Subcutaneous preadipocyte (primary cell): ENCODE data around the gene FLACC1. TPM values are rescaled to one million over a fixed set of nuclear protein-coding genes. Genes with fewer than 3 reads are reported as not detected.

Source experiments
- total RNA-seq: library from RNA; depleted of rRNA; stranded (reverse); fragments of >200 nt; gene quantifications from 2 replicates; pipeline ENCODE4 v1.2.3, GENCODE V29; 2012

Gene FLACC1
- total RNA-seq = 1.4 and 1.5 TPM in 2 replicates

DNA sequence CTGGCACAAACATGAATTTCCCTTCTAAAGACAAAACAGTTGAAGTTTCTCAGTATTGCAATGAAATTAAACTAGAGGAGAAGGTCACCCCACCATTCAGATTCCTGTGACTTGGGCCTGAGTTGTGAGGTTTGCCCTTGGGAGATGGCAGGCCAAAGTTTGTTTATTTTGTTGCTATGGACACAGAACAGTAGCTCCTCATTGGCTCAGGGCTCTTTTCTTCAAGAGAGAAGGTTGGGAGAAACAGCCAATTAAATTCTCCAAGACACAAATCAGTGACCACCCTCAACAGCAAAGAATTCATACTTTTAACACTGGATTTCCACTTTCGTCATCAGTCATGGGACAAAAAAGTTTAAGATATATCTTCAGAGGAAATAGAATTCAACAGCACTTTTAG lies at the start of gene FLACC1:
FLACC1 (minus strand) TSS at position 125 of the 400 bp plus-strand sequence. CDS start 5,941 bp downstream, outside the sequence.

GRCh38 chr2:201260302-201260800 lies 96.8 kb downstream of the FLACC1 start, which contains the start of gene CASP8:
Gene CASP8, plus strand, starts transcription at chr2:201260536. Its CDS starts 5,951 bp downstream, at chr2:201266487.

Other genes with a start within 250 kb of the FLACC1 start
- gene CFLAR, start 241.2 kb downstream of the FLACC1 start, total RNA-seq = 61.2 and 76.4 TPM in 2 replicates
- 5.1 and 7.4 TPM in 2 replicates for gene CASP10, start 174.2 kb downstream of the FLACC1 start, total RNA-seq
- 18.4 and 26.6 TPM in 2 replicates for gene CASP8, start 96.8 kb downstream of the FLACC1 start, total RNA-seq
- gene TRAK2, start 94.1 kb upstream of the FLACC1 start, total RNA-seq = 37.5 and 43.8 TPM in 2 replicates
- 35.3 and 49.5 TPM in 2 replicates for gene STRADB, start 94.4 kb upstream of the FLACC1 start, total RNA-seq